Breast epithelium (tissue), 3 donors: ENCODE measurements around the gene MED31.
"Not testable (repeated sequence)": the region's sequence is repeated elsewhere in the genome, so short reads cannot be mapped to it uniquely, and the experiment has no call there.

ENCODE experiments used
- CTCF ChIP-seq, 3 donors: fragments of 450-650 bp; IDR thresholded peaks; one replicate each; pipeline ENCODE4 v1.5.1; 2016 to 2017; ENCODE audit warnings: antibody characterized with exemption in 3 of 3, mild to moderate bottlenecking in 3 of 3, moderate library complexity in 3 of 3
- POLR2A ChIP-seq: fragments of 450-650 bp; IDR thresholded peaks from one replicate; pipeline ENCODE4 v1.6.1; 2016; ENCODE audit warnings: antibody characterized with exemption, mild to moderate bottlenecking, moderate library complexity
- POLR2AphosphoS5 ChIP-seq, 3 donors: sonication (generic); formaldehyde crosslinking; IDR thresholded peaks; one replicate each; pipeline ENCODE4 v1.6.1; 2017; ENCODE audit warnings: antibody characterized with exemption in 3 of 3

GRCh38 chr17:6663200-6663599 is 11.8 kb upstream of the MED31 start:
- TF ChIP-seq CTCF (IDR thresholded peaks at IDR 0.05); POLR2AphosphoS5 (IDR thresholded peaks at IDR 0.05); POLR2A: not testable (repeated sequence)
